T-helper 9 cell (primary cell): ENCODE measurements around the gene NOVA1.

ENCODE experiments used
- DNase-seq: peaks from one replicate; pipeline ENCODE4 v3.0.0-alpha.2; 2020

NOVA1 gene

GRCh38 chr14:26589925-26590324 is 7.9 kb downstream of the NOVA1 start:
- DNase-seq: no peak

- DNase-seq: no peak
Observed at GRCh38 chr14:26577711-26578110, 20.1 kb downstream of the NOVA1 start.

DNA sequence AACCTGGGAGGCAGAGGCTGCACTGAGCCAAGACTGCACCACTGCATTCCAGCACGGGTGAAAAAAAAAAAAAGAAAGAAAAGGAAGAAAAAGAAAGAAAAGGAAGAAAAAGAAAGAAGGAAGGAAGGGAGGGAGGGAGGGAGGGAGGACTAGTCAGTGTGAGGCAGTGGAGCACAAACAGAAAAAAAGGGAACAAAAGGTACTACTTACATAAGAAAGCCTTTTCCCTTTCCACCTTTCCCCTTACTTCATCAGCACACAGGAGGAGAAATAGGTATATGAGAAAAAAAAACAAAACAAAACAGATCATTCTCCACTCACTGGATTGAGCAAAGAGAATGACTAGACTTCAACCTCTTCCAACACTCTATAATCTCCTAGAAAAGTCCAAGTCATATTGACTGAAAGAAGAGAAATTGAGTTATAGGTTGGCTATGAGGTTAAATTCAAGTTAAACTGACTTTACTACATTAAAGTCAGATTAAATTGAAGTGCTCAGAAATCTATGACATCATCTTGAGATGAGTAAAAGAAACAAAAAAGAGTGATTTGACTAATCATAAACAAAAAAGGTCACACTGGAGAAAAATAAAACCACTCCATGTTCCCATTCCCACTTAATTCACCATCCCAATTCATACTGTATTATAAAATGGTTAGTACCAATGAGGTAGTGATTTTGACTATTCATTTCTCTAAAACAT is 43.6 kb downstream of the NOVA1 start:
- DNase-seq: no peak

DNA sequence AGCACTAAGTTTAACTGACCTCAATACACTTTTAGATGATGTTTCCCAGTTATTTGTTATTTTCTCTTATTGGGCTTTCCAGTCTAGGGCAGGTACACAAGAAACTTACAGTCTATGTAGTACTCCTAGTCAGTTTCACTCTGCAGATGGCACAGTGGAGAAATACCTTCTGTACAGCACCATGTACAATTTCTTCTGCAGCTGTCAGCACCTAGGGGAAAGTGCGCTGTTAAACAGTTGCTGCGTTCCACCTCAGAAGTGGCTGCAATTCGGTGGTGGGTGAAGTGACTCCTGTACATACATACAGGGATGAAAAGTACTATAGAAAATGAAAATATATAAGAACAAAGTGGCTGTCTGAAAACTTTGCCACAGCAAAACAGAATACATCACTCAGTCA is 48.3 kb downstream of the NOVA1 start:
- DNase-seq: no peak

DNA sequence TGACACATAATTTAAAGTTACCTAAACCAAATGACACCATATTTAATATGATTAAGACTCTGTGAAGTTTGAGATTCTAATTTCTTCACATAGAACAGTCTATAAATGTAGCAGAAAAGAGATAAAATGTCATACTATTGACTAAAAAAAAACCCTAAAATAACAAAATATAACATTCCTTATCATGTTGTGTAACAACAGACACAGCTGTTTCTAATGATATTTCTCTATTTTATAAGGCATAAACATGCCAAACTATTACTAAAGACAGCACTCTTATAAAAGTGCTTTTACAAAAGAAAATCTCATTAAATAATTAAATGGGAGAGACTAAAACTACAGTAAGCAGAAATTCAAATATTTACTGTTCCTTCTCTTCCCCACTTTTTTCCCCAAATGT is 49.4 kb downstream of the NOVA1 start:
- DNase-seq: no peak

GRCh38 chr14:26538176-26538575 is 59.7 kb downstream of the NOVA1 start:
- DNase-seq: no peak

GRCh38 chr14:26531894-26532293 is 65.9 kb downstream of the NOVA1 start:
- DNase-seq: no peak

- no peak for DNase-seq
Observed at GRCh38 chr14:26528415-26529182, 69.2 kb downstream of the NOVA1 start.

DNA sequence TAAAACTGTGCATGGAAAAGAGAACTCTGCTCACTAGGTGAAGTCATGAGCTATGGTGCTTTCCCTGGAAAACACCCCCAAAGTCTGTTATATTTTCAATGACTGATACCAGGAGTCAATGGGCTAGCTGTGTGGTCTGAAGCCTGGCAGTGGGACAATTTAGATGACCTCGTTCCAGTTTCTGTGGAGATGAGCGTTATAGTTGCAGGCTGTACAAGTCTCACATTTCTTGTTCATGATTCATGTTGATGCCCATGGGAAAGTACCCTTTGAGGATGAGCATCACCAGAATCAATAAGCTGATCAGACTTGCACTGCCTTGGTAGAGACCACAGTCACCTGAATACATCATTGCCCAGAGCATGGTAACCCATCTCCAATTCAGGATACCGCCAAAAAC is 70.7 kb downstream of the NOVA1 start:
- DNase-seq: no peak

GRCh38 chr14:26526137-26526536 is 71.7 kb downstream of the NOVA1 start:
- DNase-seq: no peak

DNA sequence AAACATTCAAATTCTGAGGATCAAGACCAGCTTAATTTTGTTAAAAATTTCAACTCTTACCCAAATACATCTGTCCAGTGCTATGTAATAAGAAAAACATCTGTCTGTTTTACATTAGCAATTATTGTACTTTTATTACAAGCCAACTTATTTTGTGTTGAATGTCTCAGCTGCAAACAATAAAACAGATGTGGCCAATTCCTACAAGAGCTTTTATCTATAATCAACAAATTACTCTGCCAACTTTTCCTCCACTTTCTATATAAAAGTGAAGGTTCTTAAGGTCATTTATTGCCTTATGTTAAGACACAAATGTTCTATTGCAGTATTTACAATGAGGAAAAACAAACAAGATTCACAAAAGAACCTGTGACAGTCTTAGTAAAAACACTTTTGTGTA is 72.7 kb downstream of the NOVA1 start:
- no peak for DNase-seq

- DNase-seq: no peak
Observed at GRCh38 chr14:26522967-26523366, 74.9 kb downstream of the NOVA1 start.

GRCh38 chr14:26517771-26518170 is 80.1 kb downstream of the NOVA1 start:
- no peak for DNase-seq

DNA sequence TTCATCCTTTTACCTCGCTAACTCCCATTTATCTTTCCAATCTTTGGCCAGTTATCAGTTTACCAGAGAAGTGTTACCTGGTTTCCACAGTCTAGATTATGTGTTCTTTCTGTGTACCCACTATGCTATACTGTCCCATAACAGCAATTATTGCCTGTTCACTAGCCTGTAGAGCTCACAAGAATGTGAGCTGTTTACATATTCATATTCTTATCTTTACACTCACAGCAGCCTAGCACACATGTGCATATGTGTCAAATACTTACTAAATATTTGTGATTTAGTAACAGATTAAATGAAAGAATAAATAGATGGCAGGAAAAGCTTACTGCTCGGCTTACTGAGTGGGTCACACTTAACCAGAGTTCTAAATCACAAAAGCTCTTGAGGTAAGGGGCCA is 97.8 kb downstream of the NOVA1 start:
- DNase-seq: no peak

DNA sequence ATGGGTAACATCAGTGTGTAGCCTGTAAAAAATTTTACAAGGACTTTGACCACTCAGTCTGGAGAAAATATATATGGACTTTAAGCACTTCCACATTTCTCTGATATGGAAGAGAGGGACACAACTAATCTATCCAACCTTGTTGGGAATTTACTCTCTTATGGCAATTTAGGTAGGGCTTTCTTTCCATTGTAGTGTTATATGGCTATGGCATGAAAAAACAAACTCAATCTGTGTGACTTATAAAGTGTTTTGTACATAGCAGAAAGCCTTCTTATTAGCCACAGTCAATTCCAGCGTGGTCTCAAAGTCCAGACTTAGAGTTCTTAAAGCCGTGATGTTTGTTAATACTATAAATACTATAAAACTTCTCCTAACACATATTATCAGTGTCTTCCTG is 98.3 kb downstream of the NOVA1 start:
- no peak for DNase-seq

GRCh38 chr14:26486922-26487321 is 110.9 kb downstream of the NOVA1 start:
- DNase-seq: no peak

- no peak for DNase-seq
Observed at GRCh38 chr14:26484562-26484961, 113.3 kb downstream of the NOVA1 start.

DNA sequence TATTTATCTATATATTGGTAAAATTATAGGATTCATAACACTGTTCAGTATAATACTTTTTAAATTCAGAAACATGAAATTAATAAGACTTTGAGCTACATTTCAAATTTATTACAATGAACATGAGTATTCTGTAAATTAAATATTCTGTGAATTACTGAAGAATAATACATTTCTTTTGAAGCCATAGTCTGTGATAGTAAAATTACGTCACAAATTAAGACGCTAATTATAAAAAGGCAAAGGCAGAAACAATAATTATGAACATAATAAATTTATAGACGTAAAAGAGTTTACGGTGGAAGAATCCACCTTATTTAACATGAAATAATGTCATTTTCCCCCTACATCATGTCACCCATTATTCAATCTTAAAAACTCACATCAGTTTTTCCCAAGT is 118.9 kb downstream of the NOVA1 start:
- no peak for DNase-seq

DNA sequence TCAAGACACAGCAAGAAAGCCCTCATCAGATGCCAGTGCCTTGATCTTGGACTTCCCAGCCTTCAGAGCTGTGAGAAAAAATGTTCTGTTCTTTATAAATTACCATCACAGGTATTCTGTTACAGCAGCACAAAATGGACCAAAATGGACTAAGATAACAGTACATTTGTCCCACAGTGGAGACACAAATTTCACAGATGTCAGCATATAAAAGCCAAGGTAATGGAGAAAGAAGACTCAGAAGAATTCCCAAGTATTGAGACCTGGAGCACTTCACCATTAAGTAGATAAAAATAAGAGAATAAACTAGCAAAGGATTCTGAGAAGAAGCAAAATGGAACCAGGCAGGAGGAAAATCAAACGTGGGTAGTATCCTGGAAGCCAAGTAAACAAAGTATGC is 131.0 kb downstream of the NOVA1 start:
- DNase-seq: no peak

DNA sequence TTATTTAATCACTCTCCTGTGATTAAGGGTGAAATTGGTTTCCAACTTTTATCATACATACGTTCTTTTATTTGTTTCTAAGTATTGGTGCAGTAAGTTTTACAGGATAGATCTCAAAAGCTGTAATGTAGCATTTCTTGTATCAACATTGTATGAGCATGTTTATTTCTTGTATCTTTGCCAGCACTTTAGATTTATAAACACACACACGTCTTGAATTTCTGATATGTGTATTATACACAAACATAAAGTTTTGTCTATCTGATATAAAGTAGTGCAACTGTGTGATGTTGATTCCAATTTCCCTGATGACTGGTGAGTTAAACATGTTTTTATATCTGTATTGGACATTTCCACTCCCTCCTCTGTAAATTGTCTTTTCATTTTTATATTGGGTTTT is 134.7 kb downstream of the NOVA1 start:
- no peak for DNase-seq

DNA sequence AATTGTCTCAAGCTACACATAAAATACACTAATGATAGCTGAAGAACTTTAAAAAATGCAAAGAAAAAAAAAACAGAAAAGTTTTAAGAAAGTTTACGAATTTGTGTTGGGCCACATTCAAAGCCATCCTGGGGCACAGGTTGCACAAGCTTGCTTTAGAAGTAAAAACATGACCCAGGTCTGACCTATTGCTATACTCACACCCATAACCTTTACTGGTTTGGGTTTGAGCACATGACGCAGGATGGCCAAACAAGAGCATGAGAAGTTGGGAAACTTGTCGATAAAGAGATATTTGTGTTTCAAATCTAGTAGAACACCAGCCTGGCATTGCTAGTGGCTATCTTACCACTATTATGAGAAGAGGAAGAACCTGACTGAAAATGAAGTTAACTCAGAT is 143.7 kb downstream of the NOVA1 start:
- DNase-seq: no peak

DNA sequence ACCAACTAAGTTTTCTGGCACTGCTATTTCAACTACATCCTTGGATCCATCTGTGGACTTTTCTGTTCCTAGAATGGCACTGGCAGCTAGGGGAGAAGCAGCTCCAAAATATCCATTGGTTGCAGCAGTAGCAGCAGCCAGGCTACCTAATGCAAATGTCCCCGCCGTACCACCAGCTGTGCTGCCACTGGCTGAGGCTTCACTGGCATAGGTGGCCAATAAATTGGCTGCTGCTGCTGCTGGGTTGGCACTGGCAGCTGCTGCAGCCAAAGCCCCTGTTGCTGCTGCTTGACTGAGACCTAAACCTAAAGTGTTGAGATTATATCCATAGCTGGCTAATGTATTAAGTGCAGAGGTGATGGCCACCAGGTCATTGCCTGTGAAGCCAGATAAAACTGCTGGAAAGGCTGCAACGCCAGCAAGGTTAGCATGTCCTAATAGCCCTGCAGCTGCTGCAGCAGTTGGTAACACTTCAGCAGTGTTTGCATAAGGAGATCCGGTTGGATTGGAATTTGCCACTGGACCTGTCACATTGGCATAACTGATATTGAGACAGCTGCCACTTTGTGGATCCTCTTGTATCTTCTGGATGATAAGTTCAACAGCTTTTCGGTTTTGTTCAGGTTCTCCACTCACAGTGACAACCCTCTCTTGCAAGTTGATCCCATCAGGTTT is 149.5 kb downstream of the NOVA1 start:
- DNase-seq: no peak

- no peak for DNase-seq
Observed at GRCh38 chr14:26444822-26445221, 153.0 kb downstream of the NOVA1 start.

DNA sequence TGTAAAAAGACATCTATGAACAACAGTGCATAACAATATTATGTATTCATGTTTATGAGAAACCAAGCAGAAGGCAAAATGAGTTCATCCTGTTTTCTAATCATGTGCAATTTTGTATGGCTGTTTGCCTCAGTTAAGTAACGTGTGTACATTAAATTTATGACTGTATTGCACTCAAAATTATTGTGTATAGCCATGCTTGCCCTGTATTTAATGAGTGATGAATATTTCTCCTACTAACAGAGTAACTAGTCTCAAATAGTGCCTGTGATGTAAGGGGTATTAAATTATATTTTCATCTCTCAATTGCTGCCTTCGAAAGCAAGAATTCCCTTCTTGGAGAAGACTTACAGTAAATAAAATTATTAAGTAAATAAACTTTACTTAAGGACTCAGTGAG is 154.2 kb downstream of the NOVA1 start:
- no peak for DNase-seq
